ENCODE data around the gene SMARCAL1. TPM values are rescaled to one million over a fixed set of nuclear protein-coding genes. Genes with fewer than 3 reads are reported as not detected.

Gene SMARCAL1
- total RNA-seq, 5 donors from 2014 or later (not counting 1 experiment from before 2014, with no cell fraction given), result 17.2 to 30.5 (median 25.4) TPM

- H3K36me3 ChIP-seq (ENCODE audit: control insufficient read depth in 2 of 2, extremely low read depth in 1 of 2, insufficient read depth in 1 of 2, low read length in 1 of 2), result peaks cover 11 to 58% of the 10 kb centered on the region in 2 donors
- Mint-ChIP-seq H3K27ac (no peak overlapping the region), H3K27me3 (no peaks in the 10 kb centered on the region), H3K4me1 (peaks cover 37 to 50% (median 48%) of the 10 kb centered on the region in 3 donors), H3K4me3 (no peak overlapping the region), H3K36me3 (peaks cover 51% of the 10 kb centered on the region), H3K9me3 (no peaks in the 10 kb centered on the region)
- no peak for ATAC-seq (replicated peaks in 1 of 4)
- no peak overlapping the region for H3K27ac ChIP-seq (ENCODE audit: low read length)
- no peak overlapping the region for H3K4me3 ChIP-seq (ENCODE audit: control insufficient read depth in 1 of 2, extremely low read depth in 1 of 2, low read length in 1 of 2)
- no peaks in the 10 kb centered on the region for H3K27me3 ChIP-seq (replicated peaks in 1 of 2; ENCODE audit: control insufficient read depth in 2 of 2, extremely low read depth in 1 of 2, insufficient read depth in 2 of 2, low read length in 1 of 2)
- no peak for DNase-seq
- peaks cover 17 to 19% of the 10 kb centered on the region in 2 experiments for H3K4me1 ChIP-seq (ENCODE audit: control insufficient read depth in 1 of 2, extremely low read depth in 1 of 2, insufficient read depth in 2 of 2, low read length in 2 of 2)
- ChIA-PET POLR2A (no interaction called here), CTCF (interaction anchor here in 1 of 2 donors (0.5 kb wide), 1 partner anchor 13 kb away, joined by 4 read pairs; no protein-coding TSS in a partner anchor)
- 98% methylated on average over 5 of the region's 6 CpGs for WGBS (ENCODE audit: insufficient coverage)
- H3K9me3 ChIP-seq, result no peaks in the 10 kb centered on the region
Observed at GRCh38 chr2:216503159-216503629, 90.9 kb downstream of the SMARCAL1 start.

- Histone ChIP-seq H3K27me3 (replicated peaks in 1 of 2; ENCODE audit: control insufficient read depth in 2 of 2, extremely low read depth in 1 of 2, insufficient read depth in 2 of 2, low read length in 1 of 2) (no peaks in the 10 kb centered on the region), H3K4me3 (ENCODE audit: control insufficient read depth in 1 of 2, extremely low read depth in 1 of 2, low read length in 1 of 2) (no peak overlapping the region), H3K4me1 (ENCODE audit: control insufficient read depth in 1 of 2, extremely low read depth in 1 of 2, insufficient read depth in 2 of 2, low read length in 2 of 2) (peaks cover 15 to 16% of the 10 kb centered on the region in 2 experiments), H3K36me3 (ENCODE audit: control insufficient read depth in 2 of 2, extremely low read depth in 1 of 2, insufficient read depth in 1 of 2, low read length in 1 of 2) (peaks cover 11 to 58% of the 10 kb centered on the region in 2 donors), H3K9me3 (no peaks in the 10 kb centered on the region), H3K27ac (ENCODE audit: low read length) (no peak overlapping the region)
- CTCF ChIA-PET, result interaction anchor here (0.5 to 0.9 kb wide), 2 partner anchors 12 to 13 kb away, joined by 3 to 4 read pairs; no protein-coding TSS in a partner anchor
- Mint-ChIP-seq H3K27ac (peak overlapping the region in 1 of 2 donors; percentile 33), H3K27me3 (no peaks in the 10 kb centered on the region), H3K36me3 (peaks cover 51% of the 10 kb centered on the region), H3K4me1 (peaks cover 32 to 46% (median 44%) of the 10 kb centered on the region in 3 donors), H3K4me3 (no peak overlapping the region), H3K9me3 (no peaks in the 10 kb centered on the region)
- POLR2A ChIA-PET, result no interaction called here
- ATAC-seq (replicated peaks in 1 of 4) (no peak), DNase-seq (no peak)
- WGBS (ENCODE audit: insufficient coverage), result 67% methylated on average over 2 of the region's 5 CpGs
Observed at GRCh38 chr2:216503697-216504375, 91.6 kb downstream of the SMARCAL1 start.

- ATAC-seq (replicated peaks in 1 of 4) (no peak), DNase-seq (no peak)
- Mint-ChIP-seq H3K4me1 (peaks cover 27 to 42% (median 40%) of the 10 kb centered on the region in 3 donors), H3K27me3 (no peaks in the 10 kb centered on the region), H3K9me3 (no peaks in the 10 kb centered on the region), H3K36me3 (peaks cover 47% of the 10 kb centered on the region), H3K4me3 (no peak overlapping the region), H3K27ac (peak overlapping the region in 1 of 2 donors; percentile 33)
- ChIA-PET POLR2A (no interaction called here), CTCF (interaction anchor here in 1 of 2 donors (0.9 kb wide), 1 partner anchor 12 kb away, joined by 3 read pairs; no protein-coding TSS in a partner anchor)
- Histone ChIP-seq H3K9me3 (no peaks in the 10 kb centered on the region), H3K4me3 (ENCODE audit: control insufficient read depth in 1 of 2, extremely low read depth in 1 of 2, low read length in 1 of 2) (no peak overlapping the region), H3K27me3 (replicated peaks in 1 of 2; ENCODE audit: control insufficient read depth in 2 of 2, extremely low read depth in 1 of 2, insufficient read depth in 2 of 2, low read length in 1 of 2) (no peaks in the 10 kb centered on the region), H3K4me1 (ENCODE audit: control insufficient read depth in 1 of 2, extremely low read depth in 1 of 2, insufficient read depth in 2 of 2, low read length in 2 of 2) (peaks cover 12 to 15% of the 10 kb centered on the region in 2 experiments), H3K36me3 (ENCODE audit: control insufficient read depth in 2 of 2, extremely low read depth in 1 of 2, insufficient read depth in 1 of 2, low read length in 1 of 2) (peaks cover 11 to 57% of the 10 kb centered on the region in 2 donors), H3K27ac (ENCODE audit: low read length) (no peak overlapping the region)
- WGBS (ENCODE audit: insufficient coverage), result 100% methylated on average over 1 of the region's 1 CpG
Observed at GRCh38 chr2:216504376-216504762, 92.1 kb downstream of the SMARCAL1 start.

- Mint-ChIP-seq H3K27me3 (no peaks in the 10 kb centered on the region), H3K9me3 (no peaks in the 10 kb centered on the region), H3K36me3 (peaks cover 37% of the 10 kb centered on the region), H3K4me3 (no peak overlapping the region), H3K4me1 (peaks cover 16 to 32% (median 29%) of the 10 kb centered on the region in 3 donors), H3K27ac (no peak overlapping the region)
- no peaks in the 10 kb centered on the region for H3K9me3 ChIP-seq
- peaks cover 3 to 4% of the 10 kb centered on the region in 2 experiments for H3K4me1 ChIP-seq (ENCODE audit: control insufficient read depth in 1 of 2, extremely low read depth in 1 of 2, insufficient read depth in 2 of 2, low read length in 2 of 2)
- WGBS (ENCODE audit: insufficient coverage), result 100% methylated on average over 4 of the region's 15 CpGs
- peaks cover 8 to 47% of the 10 kb centered on the region in 2 donors for H3K36me3 ChIP-seq (ENCODE audit: control insufficient read depth in 2 of 2, extremely low read depth in 1 of 2, insufficient read depth in 1 of 2, low read length in 1 of 2)
- ATAC-seq (replicated peaks in 1 of 4), result no peak
- no peak for DNase-seq
- no peak overlapping the region for H3K4me3 ChIP-seq (ENCODE audit: control insufficient read depth in 1 of 2, extremely low read depth in 1 of 2, low read length in 1 of 2)
- POLR2A ChIA-PET, result no interaction called here
- H3K27me3 ChIP-seq (replicated peaks in 1 of 2; ENCODE audit: control insufficient read depth in 2 of 2, extremely low read depth in 1 of 2, insufficient read depth in 2 of 2, low read length in 1 of 2), result no peaks in the 10 kb centered on the region
- no peak overlapping the region for H3K27ac ChIP-seq (ENCODE audit: low read length)
- CTCF ChIA-PET, result interaction anchor here in 1 of 2 donors (0.7 to 1.1 kb wide), 2 partner anchors 13 to 14 kb away, joined by 3 to 4 read pairs; no protein-coding TSS in a partner anchor
Observed at GRCh38 chr2:216505133-216506106, 93.1 kb downstream of the SMARCAL1 start.

- Mint-ChIP-seq H3K4me1 (peaks cover 6 to 16% (median 15%) of the 10 kb centered on the region in 3 donors), H3K9me3 (no peaks in the 10 kb centered on the region), H3K27me3 (no peaks in the 10 kb centered on the region), H3K27ac (no peak overlapping the region), H3K4me3 (no peak overlapping the region), H3K36me3 (peaks cover 21% of the 10 kb centered on the region)
- CTCF ChIA-PET, result interaction anchor here in 1 of 2 donors (0.7 kb wide), 1 partner anchor 174 kb away, joined by 4 read pairs; no protein-coding TSS in a partner anchor
- Histone ChIP-seq H3K4me3 (ENCODE audit: control insufficient read depth in 1 of 2, extremely low read depth in 1 of 2, low read length in 1 of 2) (no peak overlapping the region), H3K9me3 (no peaks in the 10 kb centered on the region), H3K36me3 (ENCODE audit: control insufficient read depth in 2 of 2, extremely low read depth in 1 of 2, insufficient read depth in 1 of 2, low read length in 1 of 2) (peaks cover 8 to 26% of the 10 kb centered on the region in 2 donors), H3K4me1 (ENCODE audit: control insufficient read depth in 1 of 2, extremely low read depth in 1 of 2, insufficient read depth in 2 of 2, low read length in 2 of 2) (no peaks in the 10 kb centered on the region), H3K27ac (ENCODE audit: low read length) (no peak overlapping the region), H3K27me3 (replicated peaks in 1 of 2; ENCODE audit: control insufficient read depth in 2 of 2, extremely low read depth in 1 of 2, insufficient read depth in 2 of 2, low read length in 1 of 2) (no peaks in the 10 kb centered on the region)
- no peak for DNase-seq
- peak in 1 of 4 experiments; percentile 20 for ATAC-seq (replicated peaks in 1 of 4)
- no CpG with 5 or more reads among the region's 5 CpGs for WGBS (ENCODE audit: insufficient coverage)
- POLR2A ChIA-PET, result no interaction called here
Observed at GRCh38 chr2:216507220-216508160, 95.2 kb downstream of the SMARCAL1 start.
